ENCODE results near the gene TPRG1L.
"Not testable (repeated sequence)": the region's sequence is repeated elsewhere in the genome, so short reads cannot be mapped to it uniquely, and the experiment has no call there.

The TPRG1L gene

DNA sequence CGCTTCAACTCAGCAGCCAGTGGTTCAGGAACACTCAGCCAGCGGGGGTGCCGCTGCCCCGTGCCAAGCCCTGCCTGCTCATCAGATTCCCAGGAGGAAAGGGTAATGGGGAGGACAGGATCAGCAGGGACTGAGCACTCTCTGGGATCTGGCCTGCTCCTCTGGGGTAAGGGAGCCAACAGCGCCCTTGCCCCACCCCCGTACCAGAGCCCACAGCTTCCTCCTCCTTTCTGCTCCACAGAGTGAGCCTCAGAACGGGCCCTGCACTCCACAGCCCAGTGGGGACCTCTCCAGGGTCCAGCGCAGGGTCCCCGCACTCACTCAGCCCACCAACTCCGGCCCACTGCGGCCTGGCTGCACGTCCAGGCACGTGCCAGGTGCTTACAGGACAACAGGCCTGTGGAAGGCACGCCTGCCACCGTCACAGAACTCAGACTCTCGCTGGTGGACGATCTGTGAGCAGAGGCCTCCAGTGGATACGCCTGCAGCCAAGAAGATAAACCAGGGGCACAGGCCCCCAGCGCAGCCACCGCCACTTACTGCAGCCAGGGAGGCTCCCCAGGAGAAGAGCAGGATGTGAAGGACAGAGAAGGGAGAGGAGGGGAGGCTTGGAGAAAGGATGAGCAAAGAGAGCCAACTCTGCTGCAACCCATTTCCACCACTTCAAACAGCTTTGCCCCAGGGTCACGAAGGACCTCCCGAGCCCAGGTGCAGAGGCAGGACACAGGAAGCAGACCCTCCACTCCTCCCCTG, 15.6 kb upstream of the TPRG1L start:
- no peak for DNase-seq (ENCODE audit: low read depth)

DNA sequence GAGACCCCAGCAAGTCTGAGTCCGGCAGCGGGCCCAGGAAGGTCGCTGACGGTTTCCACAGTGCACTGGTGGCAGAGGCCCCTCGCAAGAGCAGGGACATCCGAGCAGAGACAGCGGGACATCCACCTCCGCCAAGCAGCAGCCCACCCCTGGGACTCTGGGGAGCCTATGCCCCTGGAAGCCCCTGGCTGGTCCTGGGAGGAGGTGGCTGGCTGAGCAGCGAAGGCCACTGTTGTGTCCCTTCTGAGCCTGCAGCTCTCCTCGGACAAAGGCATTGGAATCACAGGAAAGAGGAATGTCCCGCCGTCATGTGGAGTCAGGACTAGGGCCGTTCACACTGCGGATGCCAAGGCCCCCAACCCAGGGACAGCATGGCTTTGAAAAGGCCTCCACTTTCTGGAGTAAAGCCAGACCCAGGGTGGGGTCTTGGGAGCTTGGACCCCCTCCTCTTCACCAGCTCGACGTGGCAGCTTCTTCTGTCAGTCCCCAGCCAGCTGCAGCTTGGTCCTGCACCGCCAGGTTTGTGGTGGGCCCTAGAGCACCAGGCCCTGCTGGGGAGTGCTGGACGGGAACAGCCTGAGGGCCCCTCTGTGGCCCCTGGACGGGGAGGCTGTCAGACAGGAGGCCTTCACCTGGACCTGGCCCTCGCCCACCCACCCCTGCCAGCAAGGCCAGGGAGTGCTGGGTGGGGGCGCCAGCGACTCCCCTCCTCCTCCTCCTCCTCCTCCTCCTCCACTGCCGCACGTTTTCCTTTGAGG, 14.9 kb upstream of the TPRG1L start:
- no peak for DNase-seq (ENCODE audit: low read depth)

- no peak for DNase-seq (ENCODE audit: low read depth)
These were observed 14.2 kb upstream of the TPRG1L start for GRCh38 chr1:3610527-3611169.

DNA sequence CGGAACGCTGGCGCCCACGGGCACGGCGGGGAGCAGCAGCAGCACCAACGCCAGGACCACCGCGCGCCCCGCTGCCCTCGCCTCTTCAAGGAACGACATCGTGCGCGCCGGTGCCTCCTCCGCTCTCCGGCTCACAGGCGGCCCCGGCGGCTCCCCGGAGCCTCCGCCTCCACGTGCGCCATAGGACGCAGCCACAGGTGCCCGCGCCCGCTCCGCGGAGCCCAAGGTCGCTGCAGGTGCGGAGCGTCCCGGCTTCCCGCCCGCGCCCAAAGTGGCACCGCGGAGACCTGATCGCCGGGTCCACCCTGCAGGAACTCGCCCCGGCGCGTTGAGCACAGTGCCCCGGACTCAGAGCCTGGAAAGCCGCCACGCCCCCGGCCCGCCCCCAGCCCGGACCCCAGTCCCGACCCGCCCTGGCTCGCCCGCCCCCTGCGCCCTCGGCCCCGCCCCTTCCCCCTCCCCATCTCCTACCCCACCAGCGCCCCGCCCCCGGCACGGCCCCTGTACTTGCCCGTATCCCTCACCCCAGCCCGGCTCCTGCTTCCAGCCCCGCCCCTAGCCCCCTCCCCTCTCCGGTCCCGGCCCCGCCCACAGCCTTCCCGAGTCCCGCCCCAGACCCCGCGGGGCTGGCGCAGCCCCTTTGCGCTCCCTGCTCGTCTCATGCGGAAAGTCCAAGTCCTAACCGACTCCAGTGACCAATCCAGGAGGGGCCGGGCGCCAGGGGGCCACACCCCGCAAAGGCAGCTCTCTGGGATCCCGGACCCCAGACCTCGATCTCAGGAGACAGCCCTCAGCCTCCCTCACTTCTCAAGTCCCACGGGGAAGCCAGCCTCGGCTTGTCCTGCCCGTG, 13.4 kb upstream of the TPRG1L start, which contains the start of gene MEGF6:
Gene MEGF6, minus strand, starts transcription at position 339 of the 850 bp plus-strand sequence. Its CDS starts 240 bp downstream, at position 99.
- DNase-seq (ENCODE audit: low read depth) = no peak

DNA sequence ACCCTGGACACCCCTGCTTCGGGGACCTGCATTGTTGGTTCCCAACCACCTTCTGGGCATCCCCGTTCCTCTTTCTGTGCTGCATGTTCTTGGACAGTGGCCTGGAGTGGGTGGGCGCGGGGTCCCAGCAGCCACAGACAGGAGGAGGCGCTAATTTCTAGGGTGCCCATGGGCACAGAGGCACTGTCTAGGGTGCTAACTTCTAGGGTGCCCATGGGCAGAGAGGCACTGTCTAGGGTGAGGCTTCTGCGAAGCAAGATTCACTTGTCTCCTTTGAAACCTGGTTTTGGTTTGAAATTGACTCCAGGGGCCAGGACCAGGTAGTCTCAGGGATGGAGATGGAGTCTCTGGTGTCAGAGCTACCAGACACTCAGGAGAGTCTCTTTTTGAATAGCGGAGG, 12.7 kb upstream of the TPRG1L start:
- DNase-seq (ENCODE audit: low read depth) = no peak

- DNase-seq (ENCODE audit: low read depth) = no peak
These were observed 9.8 kb upstream of the TPRG1L start for GRCh38 chr1:3614755-3615742.

GRCh38 chr1:3616861-3617260, 8.0 kb upstream of the TPRG1L start:
- DNase-seq (ENCODE audit: low read depth) = no peak

- DNase-seq (ENCODE audit: low read depth) = no peak
These were observed 6.9 kb upstream of the TPRG1L start for GRCh38 chr1:3617806-3618345.

DNA sequence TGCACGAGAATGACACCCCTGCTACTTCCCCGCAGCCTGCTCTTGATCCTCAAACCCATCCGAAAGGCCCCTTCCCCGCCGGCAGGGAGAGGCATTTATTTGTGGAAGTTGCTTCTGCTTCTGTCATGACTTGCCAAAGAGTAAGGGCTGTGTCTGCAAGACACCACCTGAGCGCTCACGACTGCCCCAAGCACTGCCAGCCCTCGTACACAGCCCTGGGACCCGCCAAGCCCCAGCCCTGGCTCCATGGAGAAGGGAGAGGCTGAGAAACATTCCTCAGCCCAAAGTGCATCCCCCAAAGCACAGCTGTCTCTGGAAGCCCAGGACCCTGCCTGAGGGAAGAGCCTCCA, 6.3 kb upstream of the TPRG1L start:
- DNase-seq (ENCODE audit: low read depth) = no peak

GRCh38 chr1:3618881-3619671, 5.7 kb upstream of the TPRG1L start:
- DNase-seq (ENCODE audit: low read depth) = peak; percentile 60

GRCh38 chr1:3620708-3621107, 4.1 kb upstream of the TPRG1L start:
- no peak for DNase-seq (ENCODE audit: low read depth)

DNA sequence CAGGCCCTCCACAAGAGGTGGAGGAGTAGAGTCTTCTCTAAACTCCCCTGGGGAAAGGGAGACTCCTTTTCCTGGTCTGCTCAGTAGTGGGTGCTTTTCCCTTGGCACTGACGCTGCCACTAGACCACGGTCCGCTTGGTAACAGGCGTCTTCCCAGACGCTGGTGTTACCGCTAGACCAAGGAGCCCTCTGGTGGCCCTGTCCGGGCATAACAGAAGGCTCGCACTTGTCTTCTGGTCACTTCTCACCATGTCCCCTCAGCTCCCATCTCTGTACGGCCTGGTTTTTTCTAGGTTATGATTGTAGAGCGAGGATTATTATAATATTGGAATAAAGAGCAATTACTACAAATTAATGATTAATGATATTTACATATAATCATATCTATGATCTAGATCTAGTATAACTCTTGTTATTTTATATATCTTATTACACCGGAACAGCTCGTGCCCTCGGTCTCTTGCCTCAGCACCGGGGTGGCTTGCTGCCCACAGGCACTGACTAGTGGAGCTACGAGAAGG, 3.6 kb upstream of the TPRG1L start:
- not testable (repeated sequence) for DNase-seq (ENCODE audit: low read depth)

DNA sequence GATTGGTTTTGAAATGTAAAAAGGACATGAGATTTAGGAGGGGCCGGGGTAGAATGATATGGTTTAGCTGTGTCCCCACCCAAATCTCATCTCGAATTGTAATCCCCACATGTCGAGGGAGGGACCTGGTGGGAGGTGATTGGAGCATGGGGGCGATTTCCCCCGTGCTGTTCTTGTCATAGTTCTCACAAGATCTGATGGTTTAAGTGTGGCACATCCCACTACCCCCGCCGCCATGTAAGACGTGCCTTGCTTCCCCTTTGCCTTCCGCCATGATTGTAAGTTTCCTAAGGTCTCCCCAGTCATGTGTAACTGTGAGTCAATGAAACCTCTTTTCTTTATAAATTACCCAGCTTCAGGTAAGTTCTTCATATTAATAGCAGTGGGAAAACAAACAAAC, 2.7 kb upstream of the TPRG1L start:
- DNase-seq (ENCODE audit: low read depth) = not testable (repeated sequence)

- DNase-seq (ENCODE audit: low read depth) = no peak
These were observed 1.2 kb upstream of the TPRG1L start for GRCh38 chr1:3623441-3624199.

GRCh38 chr1:3625151-3625907, 514 bp downstream of the TPRG1L start:
- DNase-seq (ENCODE audit: low read depth) = no peak

DNA sequence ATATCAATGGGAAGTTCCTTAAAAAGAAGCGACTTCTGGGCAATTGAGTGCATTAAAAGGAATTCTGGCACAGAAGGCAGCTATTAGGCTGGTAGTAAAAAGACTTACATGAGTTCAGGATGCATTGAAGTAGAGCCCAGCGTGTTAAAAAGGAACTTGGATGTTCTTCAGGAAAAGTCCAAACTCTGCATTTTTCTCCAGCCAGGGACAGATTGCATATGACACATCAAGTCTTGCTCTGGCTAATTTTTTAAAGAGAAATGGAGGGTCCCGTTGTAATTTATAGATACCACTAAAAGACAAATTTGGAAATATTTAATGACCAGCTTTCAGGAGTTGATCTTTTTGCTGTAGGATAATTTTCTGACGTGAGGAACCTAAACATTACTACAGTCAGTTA, 1.2 kb downstream of the TPRG1L start:
- DNase-seq (ENCODE audit: low read depth) = no peak

GRCh38 chr1:3627515-3628253, 2.9 kb downstream of the TPRG1L start:
- no peak for DNase-seq (ENCODE audit: low read depth)

Data from fibroblast of the conjunctiva (primary cell).